HG03175 (cell line): Measurements from ENCODE around the gene ABCA2.

Source experiments
- ATAC-seq: cut with Tn5 transposase; IDR thresholded peaks from one replicate; pipeline ENCODE4 v1.9.1; 2021; ENCODE audit warnings: mild to moderate bottlenecking, moderate library complexity; ENCODE audit not compliant: unreplicated experiment

The ABCA2 gene

DNA sequence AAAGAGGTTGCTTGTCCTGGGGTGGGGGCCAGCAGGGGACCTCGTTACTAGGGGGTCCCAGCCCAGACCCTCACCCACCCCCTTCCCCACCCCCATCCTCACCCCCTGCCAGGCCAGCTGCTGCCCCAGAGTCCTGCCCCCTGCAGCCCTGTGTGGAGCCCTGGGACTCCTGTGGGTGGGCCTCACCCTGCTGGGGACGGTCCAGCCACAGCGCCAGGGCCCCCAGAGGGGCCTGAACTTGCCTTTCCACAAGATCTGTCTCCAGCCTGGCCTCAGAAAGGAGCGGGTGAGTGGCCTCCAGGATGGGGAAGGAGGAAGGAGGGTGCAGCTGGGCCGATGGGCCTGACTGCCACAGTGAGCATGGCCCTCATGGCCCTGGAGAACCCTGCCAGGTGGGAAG is 58.3 kb downstream of the ABCA2 start:
- no peak for ATAC-seq

DNA sequence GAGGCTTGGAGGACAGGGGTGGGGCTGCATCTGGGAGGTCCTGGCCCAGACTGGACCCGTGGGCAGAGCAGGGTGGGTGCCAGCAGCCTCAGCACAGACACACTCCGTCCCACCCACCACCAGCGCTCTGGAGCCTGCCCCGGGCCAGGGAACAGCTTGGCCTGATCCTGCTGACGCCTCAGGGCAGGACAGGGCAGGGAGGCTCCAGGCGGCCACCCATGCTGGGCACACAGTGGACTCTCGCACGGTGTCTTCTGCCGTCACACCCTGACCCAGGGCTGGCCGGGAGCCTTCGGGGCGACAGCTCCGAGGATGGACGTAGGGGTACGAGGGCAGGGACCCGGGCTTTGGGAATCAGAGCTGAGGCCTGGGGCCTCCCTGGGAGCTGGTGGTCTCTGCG is 58.9 kb downstream of the ABCA2 start:
- ATAC-seq: no peak

DNA sequence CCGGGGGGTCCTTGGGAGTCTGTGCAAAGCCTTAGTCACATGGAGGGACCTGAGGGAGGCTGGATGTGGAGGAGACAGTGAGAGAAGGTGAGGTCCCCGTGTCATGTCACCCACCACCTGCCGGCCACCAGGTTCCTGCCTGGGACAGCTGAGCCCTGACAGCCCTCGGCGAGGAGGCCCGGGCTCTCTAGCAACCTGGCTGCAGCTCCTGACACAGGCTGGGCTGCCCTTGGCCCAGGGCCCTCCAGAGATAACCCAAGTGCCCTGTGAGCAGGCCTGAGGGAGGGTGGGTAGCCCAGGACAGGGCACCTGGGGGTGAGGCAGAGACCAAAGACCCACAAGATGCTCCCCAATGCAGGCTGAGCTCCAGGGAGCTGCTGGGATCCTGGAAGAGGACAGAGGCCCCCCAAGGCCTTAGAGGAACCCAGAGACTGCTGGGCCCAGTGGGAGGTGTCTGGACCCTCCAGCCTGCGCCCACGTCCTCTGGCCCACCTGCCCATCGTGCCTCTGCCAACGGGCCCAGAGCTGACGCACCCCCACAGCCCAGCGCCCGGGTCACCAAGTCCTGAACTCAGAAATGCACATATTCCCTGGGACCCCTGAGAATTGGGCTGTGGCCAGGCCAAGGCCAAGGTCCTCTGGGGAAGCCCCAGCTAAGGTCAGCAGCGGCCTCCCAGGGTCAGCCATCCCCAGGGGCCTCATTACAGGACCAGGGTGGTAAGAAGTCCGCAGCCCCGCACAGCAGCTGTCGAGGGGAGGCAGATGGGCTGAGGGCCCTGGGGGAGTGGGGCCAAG is 59.5 kb downstream of the ABCA2 start:
- ATAC-seq: no peak

DNA sequence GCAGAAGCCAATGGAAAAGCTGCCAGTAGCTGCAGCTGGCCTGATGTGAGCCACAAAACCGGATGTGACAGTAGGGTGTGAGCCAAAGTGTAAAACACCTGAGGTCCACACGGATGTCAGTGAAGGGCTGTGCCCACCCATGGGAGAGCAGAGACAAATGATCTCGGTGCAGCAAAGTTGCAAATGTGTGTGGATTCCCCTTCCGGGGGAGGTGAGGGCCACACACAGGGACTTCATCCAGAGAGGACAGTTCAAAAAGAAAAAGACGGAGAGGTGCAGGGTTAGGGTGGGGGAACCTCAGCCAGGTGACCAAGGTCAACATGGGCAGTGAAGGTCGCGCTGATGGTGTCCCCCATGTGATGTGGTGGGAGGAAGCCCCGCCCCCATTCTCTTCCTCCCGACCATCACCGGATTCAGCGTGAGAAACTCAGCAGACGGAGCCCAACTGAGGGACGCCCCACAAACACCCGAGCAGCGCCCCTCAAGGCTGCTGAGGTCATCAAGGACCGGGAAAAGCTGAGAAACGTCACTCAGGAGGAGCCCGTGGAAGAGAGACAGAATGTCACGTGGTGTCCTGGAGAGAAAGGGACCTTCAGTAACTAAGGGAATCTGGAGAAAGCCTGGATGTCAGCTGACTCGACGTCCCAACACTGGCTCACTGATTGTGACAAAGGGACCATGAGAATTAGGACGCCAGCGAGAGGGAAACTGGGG is 62.1 kb downstream of the ABCA2 start:
- no peak for ATAC-seq

DNA sequence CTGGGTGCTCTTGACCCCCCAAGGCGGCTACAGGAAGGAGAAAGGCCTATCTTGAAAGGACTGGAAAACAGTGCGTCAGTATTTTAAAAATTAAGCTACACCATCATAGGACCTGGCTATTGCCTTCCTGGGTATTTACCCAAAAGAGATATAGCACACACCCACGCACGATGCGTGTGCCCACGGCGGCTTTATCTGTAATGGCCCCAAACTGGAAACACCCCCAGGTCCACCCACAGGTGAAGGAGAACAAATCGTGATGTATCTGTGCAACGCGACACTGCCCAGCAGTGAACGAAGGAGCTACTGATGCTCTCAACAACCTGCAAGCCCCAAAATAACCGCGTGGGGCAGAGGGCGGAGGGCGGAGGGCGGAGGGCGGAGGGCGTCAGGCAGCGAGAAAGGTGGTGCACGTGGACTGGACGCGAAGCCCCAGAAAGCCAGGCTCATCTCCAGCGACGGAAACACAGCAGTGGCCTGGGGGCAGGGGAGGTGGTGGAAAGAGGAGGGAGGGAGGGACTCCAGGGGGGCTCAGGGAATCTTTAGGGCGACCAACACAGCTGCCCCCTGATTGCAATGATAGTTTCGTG is 63.1 kb downstream of the ABCA2 start:
- ATAC-seq: no peak

DNA sequence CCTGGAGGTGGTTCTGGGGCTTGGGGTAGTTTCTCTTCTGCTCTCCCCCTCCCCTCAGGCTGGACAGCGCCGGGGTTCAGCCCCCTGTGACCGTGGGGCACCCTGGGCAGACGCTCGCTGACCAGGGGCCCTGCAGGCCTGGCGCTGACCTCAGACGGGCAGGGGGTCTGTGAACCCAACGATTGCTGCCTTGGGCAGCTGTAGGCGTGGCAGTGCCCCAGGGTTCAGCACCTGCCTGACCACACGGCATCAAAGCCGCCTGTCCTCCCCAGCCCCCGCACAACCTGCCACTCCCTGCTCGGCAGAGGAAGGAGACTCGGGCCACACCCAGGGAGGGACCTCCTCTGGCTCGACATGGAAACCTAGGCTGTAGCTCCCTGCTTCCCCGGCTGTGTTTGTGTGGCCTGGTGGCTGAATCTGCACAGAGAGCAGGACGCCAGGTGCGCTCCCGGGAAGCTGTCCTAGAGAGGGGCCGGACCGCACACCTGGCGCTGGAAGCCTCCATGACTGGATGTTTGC is 63.8 kb downstream of the ABCA2 start:
- no peak for ATAC-seq

DNA sequence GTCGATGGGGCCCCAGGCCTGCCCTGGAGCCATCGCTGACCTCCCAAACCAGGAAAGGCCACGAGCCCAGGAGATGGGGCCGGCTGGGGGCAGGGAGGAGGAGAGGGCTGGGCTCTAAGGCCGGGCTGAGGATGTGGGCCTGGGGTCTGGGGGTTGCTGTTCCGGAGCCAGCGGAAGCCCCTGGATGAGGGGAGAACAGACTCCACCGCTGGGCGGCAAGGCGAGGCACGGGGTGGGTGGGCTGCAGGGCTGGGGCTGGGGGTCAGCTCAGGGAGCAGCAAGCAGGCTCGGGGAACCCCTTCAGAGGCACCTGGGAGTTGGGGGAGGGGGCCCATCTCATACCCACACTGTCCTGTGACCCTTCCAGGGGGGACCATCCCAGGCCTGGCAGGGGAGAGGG is 64.3 kb downstream of the ABCA2 start:
- ATAC-seq: no peak

DNA sequence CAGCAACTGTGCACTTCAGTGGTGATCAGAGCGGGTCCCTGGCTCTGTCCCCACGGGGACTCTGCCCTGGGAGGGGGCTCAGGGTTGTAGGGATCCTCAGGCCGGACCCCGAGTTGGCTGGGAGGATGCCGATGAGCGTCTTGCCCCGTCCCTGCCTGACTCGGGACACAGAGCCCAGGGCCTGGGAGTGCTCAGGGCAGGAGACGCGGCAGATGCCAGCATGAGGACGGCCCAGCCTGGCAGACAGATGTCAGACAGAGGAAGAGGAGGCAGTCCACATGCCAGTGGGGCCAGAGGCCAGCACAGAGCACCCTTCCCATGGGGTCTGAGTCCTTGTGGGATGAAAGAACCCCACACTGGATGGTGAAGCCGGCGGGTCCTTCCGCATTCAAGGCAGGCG is 64.7 kb downstream of the ABCA2 start:
- no peak for ATAC-seq

DNA sequence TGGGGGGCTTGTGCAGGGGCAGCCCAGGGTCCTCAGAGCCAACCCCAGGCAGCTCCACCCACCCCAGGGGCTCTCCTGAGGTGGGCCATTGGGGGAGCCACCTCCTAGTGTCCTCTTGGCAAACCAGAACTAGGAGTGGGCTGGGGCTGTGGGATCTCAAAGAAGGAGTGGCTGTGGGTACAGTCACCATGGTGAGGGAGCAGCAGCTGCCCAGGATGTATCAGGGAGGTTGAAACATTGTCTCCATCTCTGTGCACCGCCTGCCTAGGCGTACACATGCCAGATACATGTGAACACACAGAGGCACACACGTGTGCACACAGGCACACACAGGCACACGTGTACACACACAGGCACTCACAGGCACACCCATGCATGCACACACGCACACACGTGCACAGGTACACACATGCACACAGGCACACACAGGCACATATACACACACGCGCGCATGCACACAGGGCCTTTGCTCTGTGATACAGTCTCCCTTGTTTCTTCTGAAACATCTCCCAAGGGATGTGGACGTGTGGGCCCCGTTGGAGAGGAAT is 65.3 kb downstream of the ABCA2 start:
- no peak for ATAC-seq

DNA sequence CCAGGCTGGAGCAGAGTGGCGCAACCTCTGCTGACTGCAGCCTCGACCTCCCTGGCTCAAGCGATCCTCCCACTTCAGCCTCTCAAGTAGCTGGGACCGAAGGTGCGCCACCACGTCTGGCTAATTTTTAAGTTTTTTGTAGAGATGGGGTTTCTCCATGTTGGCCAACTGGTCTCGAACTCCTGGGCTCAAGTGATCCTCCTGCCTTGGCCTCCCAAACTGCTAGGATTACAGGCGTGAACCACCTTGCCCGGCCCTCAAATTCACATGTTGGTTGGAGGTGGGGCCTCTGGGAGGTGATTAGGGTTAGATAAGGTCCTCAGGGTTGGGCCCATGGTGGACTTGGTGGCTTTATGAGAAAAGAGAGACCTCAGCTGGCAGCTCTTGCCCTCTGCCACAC is 65.9 kb downstream of the ABCA2 start:
- no peak for ATAC-seq

DNA sequence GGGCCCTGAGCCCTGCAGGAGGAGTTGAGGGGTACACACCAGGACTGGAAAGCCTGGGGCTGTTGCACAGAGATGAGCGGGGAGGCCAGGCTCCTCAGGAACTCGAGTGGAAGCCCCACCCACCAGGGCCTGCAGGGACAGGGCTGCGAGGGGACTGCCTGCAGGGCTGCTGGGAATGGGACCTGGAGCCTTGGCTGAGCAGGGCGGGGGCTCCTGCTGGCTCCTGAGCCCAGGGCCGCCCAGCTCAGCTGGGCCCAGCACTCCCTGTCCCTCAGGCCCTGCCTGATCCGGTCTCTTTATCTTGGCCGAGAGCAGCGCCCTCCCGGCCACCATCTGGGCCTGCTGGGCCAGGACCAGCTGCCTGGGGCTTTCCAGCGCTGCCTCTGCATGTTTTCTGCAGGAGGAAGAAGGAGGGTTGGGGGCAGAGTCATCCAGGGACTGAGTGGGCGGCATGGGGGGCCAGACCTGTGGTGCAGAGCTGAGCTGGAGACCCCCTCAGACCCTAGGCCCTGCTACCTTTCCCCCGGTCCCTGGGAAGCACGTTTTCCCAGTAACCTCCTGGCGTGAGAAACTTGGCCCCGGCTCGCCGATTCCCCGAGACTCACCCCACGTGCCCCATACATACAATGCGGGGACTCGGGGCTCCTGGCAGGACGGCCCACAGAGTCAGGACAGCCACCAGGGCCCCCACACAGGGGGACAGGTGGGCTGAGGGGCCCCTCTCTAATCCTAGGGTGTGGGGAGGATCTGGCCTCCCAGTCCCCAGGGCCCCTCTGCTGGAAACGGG is 66.6 kb downstream of the ABCA2 start:
- ATAC-seq: no peak

DNA sequence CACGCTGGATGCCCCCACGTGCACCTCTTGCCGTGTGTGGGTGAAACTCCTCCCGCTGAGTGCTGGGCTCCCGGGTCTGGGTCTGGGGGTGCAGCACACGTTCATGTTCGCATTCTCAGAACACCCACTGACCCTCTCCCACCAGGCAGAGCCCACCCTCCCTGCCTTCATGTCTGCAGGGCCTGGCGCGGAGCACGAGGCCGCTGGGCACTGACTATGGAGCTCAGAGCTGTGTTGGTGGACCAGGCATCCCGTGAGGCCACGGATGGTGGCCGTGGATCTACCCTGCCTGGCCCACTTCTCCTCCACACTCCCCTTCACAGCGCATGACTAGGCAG is 67.1 kb downstream of the ABCA2 start:
- ATAC-seq: no peak

DNA sequence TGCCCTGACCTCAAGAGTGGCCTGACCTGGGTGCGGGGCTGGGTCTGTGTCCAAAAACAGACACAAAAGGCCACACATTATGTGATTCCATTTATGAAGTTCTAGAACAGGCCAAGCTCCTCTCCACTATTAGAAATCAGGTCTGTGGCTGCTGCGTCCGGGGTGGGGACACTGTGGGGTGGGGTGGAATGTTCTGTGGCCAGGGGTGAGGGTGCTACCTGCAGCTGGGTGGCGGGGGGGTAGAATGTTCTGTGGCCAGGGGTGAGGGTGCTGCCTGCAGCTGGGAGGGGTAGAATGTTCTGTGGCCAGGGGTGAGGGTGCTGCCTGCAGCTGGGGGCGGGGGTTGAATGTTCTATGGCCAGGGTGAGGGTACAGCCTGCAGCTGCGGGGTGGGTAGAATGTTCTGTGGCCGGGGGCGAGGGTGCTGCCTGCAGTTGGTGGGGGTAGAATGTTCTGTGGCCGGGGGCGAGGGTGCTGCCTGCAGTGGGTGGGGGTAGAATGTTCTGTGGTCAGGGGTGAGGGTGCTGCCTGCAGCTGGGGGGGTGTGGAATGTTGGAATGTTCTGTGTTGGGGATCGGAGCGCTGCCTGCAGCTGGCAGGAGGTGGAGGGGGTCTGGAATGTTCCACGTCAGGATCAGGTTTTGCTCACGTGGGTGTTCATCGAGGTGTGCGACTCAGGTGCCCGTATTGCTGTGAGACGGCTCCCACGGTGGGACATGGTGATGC is 67.7 kb downstream of the ABCA2 start:
- no peak for ATAC-seq

DNA sequence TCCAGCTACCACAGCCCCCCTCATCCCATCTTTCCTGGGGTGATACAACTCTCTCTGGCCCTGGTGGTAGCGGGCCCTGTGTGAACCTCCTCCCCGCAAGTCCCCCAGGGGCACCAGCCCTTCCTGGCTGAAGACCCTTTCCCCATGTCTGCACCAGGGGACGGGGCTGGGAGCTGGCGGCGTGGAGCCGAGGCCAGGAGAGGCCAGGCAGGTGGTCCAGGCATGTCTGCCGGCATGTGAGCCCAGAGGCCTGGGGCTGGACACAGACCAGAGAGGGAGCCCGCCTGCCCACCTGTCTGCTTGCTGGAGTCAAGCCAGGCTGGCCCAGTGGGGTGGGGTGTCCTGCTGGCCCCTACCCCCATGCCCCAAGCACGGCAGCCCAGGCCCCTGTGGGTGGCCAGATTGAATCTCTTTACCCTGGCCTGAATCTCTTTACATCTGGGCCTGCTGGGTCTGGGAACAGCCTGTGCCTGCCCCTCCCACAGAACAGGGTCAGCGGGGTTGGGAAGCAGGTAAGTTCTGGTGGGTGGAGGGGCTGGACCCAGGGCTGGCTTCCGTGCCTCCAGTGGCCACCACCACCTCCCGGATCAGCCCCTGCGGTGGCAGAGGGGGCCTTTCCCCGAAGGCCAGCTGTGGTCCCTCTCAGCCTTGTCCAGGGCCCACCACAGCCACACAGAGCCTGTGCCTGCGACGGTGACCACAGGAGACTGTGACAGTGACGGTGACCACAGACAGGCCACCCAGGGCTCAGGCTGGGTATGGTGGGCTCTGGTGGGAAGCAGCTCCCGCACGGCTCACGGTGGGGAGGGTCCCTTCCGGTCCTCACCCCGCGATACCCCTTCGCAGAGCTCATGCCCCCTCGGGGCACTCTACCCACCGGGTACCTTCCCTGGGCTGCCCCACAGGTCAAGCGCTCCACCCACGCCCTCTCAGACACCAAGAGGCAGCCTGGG is 68.9 kb downstream of the ABCA2 start:
- no peak for ATAC-seq

DNA sequence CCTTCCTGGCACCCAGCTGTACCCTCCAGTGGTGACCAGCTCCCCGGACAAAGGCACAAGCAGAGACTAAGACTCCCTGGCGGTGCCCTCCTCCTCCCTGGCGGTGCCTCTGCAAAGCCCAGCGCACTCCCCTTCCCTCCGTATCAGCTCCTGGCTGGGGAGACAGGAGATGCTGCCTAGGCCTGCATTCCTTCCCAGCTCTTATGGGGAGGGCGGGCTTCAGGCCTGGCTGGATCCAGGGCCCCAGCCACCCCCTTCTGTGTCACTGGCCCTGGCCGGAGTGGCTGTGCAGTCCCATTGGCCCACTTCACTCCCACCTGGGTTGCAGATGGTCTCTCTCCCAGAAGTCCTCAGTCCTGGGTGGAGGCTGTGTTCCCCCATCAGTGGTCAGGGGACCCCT is 69.6 kb downstream of the ABCA2 start:
- no peak for ATAC-seq

DNA sequence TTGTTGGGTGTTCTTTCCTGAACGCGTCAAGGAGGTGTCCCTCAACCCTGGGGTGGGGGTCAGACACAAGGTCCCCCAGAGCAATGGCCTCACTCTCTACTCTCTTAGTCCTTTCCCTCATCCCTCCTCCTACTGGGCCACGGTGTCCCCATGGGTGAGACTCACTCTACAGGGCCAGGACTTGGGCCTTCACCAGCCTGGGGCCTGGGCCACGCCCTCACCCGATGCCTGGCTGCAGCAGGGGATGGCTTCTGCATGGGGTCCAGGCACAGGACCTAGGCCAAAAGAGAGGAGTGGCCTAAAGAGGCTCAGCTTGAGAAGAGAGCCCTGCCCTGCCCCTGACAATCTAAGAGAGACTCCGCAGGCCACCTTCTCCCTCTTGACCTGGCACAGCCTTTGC is 70.1 kb downstream of the ABCA2 start:
- ATAC-seq: no peak

DNA sequence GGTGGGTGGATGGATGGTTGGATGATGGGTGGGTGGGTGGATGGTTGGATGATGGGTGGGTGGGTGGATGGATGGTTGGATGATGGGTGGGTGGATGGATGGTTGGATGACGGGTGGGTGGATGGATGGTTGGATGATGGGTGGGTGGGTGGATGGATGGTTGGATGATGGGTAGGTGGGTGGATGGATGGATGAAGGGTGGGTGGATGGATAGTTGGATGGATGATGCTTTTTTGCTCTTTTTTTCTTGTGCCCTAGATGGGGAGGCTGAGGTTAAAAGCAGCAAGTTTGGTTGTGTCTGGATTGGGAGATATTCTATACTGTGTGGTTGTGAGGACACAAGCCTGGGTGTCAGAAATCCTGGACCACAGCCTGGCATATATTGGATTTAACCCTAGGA is 70.6 kb downstream of the ABCA2 start:
- ATAC-seq: no peak
